ENCODE measurements around the gene NRG2. TPM values are rescaled to one million over a fixed set of nuclear protein-coding genes. Genes with fewer than 3 reads are reported as not detected.

The NRG2 gene
- total and polyA plus RNA-seq, 2 of the 8 experiments (the other 6 are each of a cell fraction or from before 2014, with no cell fraction given) = 0.27 to 0.54 TPM

DNA sequence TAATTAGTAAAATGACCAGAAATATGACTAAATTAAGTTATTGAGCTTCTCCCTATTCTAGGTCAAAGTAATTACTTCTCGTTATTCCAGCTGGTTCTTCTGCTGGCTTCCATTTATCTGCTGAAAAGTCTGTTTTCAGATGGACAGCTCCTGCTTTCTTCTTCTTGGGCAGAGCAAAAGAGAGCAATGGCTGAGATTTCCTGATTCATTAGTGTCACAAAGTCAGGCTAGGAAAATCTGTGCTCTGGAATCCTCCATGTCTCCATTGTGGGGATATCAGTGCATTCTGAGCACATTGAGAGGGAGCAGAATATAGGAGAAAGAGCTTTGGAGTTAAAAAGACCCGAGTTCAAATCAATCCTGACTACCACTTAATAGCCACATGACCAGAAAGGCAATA is 33.7 kb upstream of the NRG2 start (continued):
- TF ChIP-seq CHD7 (IDR thresholded peaks at IDR 0.05; ENCODE audit: insufficient replicate concordance, low read length) (no peak), SIRT6 (IDR thresholded peaks at IDR 0.05; ENCODE audit: low read length) (no peak), MAFK (IDR thresholded peaks at IDR 0.05; ENCODE audit: low read depth, low read length) (no peak), TCF12 (IDR thresholded peaks at IDR 0.05; ENCODE audit: low read depth, low read length) (no peak), GTF2F1 (IDR thresholded peaks at IDR 0.05; ENCODE audit: borderline replicate concordance, low read depth, low read length) (no peak), EZH2 (IDR thresholded peaks at IDR 0.05; ENCODE audit: low read depth, low read length, severe bottlenecking) (no peak), EP300 (IDR thresholded peaks at IDR 0.05; ENCODE audit: borderline replicate concordance in 1 of 2, low read depth in 2 of 2, low read length in 2 of 2) (no peak), YY1 (IDR thresholded peaks at IDR 0.05; ENCODE audit: low read depth, low read length) (no peak), FOSL1 (IDR thresholded peaks at IDR 0.05; ENCODE audit: insufficient read depth, low read depth, low read length) (no peak), EGR1 (IDR thresholded peaks at IDR 0.05; ENCODE audit: borderline replicate concordance, low read depth, low read length) (no peak), RAD21 (IDR thresholded peaks at IDR 0.05 in 1 of 2, conservative IDR thresholded peaks at IDR 0.05 in 1 of 2; ENCODE audit: low read depth in 2 of 2, low read length in 2 of 2) (no peak), CBX8 (IDR thresholded peaks at IDR 0.05; ENCODE audit: borderline replicate concordance, low read depth, low read length) (no peak)

All from H1 (cell line).